ENCODE measurements around the gene LSM14B. TPM values are rescaled to one million over a fixed set of nuclear protein-coding genes. Genes with fewer than 3 reads are reported as not detected.

The LSM14B gene
- total RNA-seq, 1 donor from 2014 or later: 23.6 TPM

- no peak overlapping the region for H3K27ac ChIP-seq
- H3K27me3 ChIP-seq: no peaks in the 10 kb centered on the region
- no peaks in the 10 kb centered on the region for H3K4me1 ChIP-seq
- H3K36me3 ChIP-seq: peaks cover 0 to 52% of the 10 kb centered on the region in 2 donors
- no peak for TF ChIP-seq POLR2AphosphoS5 (IDR thresholded peaks at IDR 0.05; ENCODE audit: insufficient read depth in 1 of 2, low read depth in 1 of 2)
- TF ChIP-seq POLR2A (IDR thresholded peaks at IDR 0.05): no peak
- TF ChIP-seq CTCF (IDR thresholded peaks at IDR 0.05): no peak
- H3K9me3 ChIP-seq: no peaks in the 10 kb centered on the region
- DNase-seq (ENCODE audit: extremely low spot score in 2 of 2): no peak
- no peak overlapping the region for H3K4me3 ChIP-seq
- intact Hi-C loops (cut with DNase I): no loop called here
These were observed 42.8 kb downstream of the LSM14B start for GRCh38 chr20:62164879-62165761.

- H3K27me3 ChIP-seq: no peaks in the 10 kb centered on the region
- DNase-seq (ENCODE audit: extremely low spot score in 2 of 2): no peak
- no peak for TF ChIP-seq CTCF (IDR thresholded peaks at IDR 0.05)
- TF ChIP-seq POLR2AphosphoS5 (IDR thresholded peaks at IDR 0.05; ENCODE audit: insufficient read depth in 1 of 2, low read depth in 1 of 2): no peak
- no peak for TF ChIP-seq POLR2A (IDR thresholded peaks at IDR 0.05)
- intact Hi-C loops (cut with DNase I): no loop called here
- H3K27ac ChIP-seq: no peak overlapping the region
- no peaks in the 10 kb centered on the region for H3K9me3 ChIP-seq
- peaks cover 0 to 52% of the 10 kb centered on the region in 2 donors for H3K36me3 ChIP-seq
- H3K4me1 ChIP-seq: no peaks in the 10 kb centered on the region
- H3K4me3 ChIP-seq: no peak overlapping the region
These were observed 43.6 kb downstream of the LSM14B start for GRCh38 chr20:62165762-62166399.

GRCh38 chr20:62167474-62167873 is 45.2 kb downstream of the LSM14B start:
- Histone ChIP-seq H3K36me3 (peaks cover 0 to 41% of the 10 kb centered on the region in 2 donors), H3K27ac (no peak overlapping the region), H3K27me3 (no peaks in the 10 kb centered on the region), H3K4me3 (no peak overlapping the region), H3K4me1 (no peaks in the 10 kb centered on the region), H3K9me3 (no peaks in the 10 kb centered on the region)
- TF ChIP-seq POLR2AphosphoS5 (IDR thresholded peaks at IDR 0.05; ENCODE audit: insufficient read depth in 1 of 2, low read depth in 1 of 2): no peak
- no peak for TF ChIP-seq POLR2A (IDR thresholded peaks at IDR 0.05)
- no peak for TF ChIP-seq CTCF (IDR thresholded peaks at IDR 0.05)
- intact Hi-C loops (cut with DNase I): no loop called here
- no peak for DNase-seq (ENCODE audit: extremely low spot score in 2 of 2)

- H3K27me3 ChIP-seq: no peaks in the 10 kb centered on the region
- no peaks in the 10 kb centered on the region for H3K4me1 ChIP-seq
- no peak overlapping the region for H3K4me3 ChIP-seq
- no peak for DNase-seq (ENCODE audit: extremely low spot score in 2 of 2)
- intact Hi-C loops (cut with DNase I): no loop called here
- H3K27ac ChIP-seq: no peak overlapping the region
- H3K9me3 ChIP-seq: no peaks in the 10 kb centered on the region
- TF ChIP-seq POLR2AphosphoS5 (IDR thresholded peaks at IDR 0.05; ENCODE audit: insufficient read depth in 1 of 2, low read depth in 1 of 2) (no peak), CTCF (IDR thresholded peaks at IDR 0.05) (no peak), POLR2A (IDR thresholded peaks at IDR 0.05) (no peak)
- H3K36me3 ChIP-seq: peaks cover 0 to 35% of the 10 kb centered on the region in 2 donors
These were observed 45.8 kb downstream of the LSM14B start for GRCh38 chr20:62168061-62168460.

Data from vagina (tissue), 2 donors.